Body of pancreas (tissue), 4 donors: Measurements from ENCODE around the gene WDR45.

Experiments
- POLR2A ChIP-seq, 3 donors: fragments of 450-650 bp; IDR thresholded peaks; one replicate each; pipeline ENCODE4 v1.6.1; 2016; ENCODE audit warnings: antibody characterized with exemption in 3 of 3, mild to moderate bottlenecking in 2 of 3
- TF ChIP-seq, protein P1 (sequence below), 7 experiments: fragments of 450-650 bp in 4 of 7; fragments of 200-600 bp in 3 of 7; sonication (generic) in 3 of 7; IDR thresholded peaks; one replicate each; pipeline ENCODE4 v1.5.1; 2016 to 2019; ENCODE audit warnings: antibody characterized with exemption in 7 of 7

DNA sequence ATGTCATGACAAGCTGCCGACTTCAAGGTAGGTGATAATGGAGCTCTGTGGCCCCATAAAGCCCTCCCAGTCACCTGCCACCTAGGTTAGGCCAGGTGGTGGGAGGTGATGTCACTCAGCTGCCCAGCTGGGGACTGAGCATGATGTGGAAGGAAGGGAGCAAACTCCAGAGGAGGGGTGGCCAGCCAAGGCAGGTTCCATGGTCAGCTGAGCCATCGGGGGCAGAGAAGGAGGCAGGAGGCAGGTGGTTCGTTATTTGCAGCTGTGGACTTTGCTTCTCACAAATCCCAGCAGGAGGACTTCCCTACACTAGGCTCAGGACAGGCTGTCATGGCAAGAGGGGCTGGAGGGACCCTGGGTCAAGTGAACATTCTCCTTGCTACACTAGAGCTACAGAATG lies 18.8 kb downstream of the WDR45 start:
- TF ChIP-seq, protein P1, sequence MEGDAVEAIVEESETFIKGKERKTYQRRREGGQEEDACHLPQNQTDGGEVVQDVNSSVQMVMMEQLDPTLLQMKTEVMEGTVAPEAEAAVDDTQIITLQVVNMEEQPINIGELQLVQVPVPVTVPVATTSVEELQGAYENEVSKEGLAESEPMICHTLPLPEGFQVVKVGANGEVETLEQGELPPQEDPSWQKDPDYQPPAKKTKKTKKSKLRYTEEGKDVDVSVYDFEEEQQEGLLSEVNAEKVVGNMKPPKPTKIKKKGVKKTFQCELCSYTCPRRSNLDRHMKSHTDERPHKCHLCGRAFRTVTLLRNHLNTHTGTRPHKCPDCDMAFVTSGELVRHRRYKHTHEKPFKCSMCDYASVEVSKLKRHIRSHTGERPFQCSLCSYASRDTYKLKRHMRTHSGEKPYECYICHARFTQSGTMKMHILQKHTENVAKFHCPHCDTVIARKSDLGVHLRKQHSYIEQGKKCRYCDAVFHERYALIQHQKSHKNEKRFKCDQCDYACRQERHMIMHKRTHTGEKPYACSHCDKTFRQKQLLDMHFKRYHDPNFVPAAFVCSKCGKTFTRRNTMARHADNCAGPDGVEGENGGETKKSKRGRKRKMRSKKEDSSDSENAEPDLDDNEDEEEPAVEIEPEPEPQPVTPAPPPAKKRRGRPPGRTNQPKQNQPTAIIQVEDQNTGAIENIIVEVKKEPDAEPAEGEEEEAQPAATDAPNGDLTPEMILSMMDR (IDR thresholded peaks at IDR 0.05): no peak
- TF ChIP-seq POLR2A (IDR thresholded peaks at IDR 0.05): no peak
